ENCODE measurements around the gene AQR. TPM values are rescaled to one million over a fixed set of nuclear protein-coding genes. Genes with fewer than 3 reads are reported as not detected.

Gene AQR
- total RNA-seq, 1 experiment from 2014 or later, result 30.7 TPM

GRCh38 chr15:34838282-34838681 is 131.3 kb downstream of the AQR start:
- ATAC-seq, result no peak
- Histone ChIP-seq H3K4me3 (replicated peaks in 1 of 2; ENCODE audit: low read depth in 1 of 2, low read length in 2 of 2) (no peak overlapping the region), H3K9me2 (ENCODE audit: insufficient read depth) (no peaks in the 10 kb centered on the region), H3K4me1 (ENCODE audit: control insufficient read depth in 1 of 2, insufficient read depth in 2 of 2, low read length in 2 of 2) (no peaks in the 10 kb centered on the region), H3K36me3 (ENCODE audit: control insufficient read depth in 1 of 2, insufficient read depth in 2 of 2, low read length in 2 of 2) (no peaks in the 10 kb centered on the region), H3K27ac (ENCODE audit: low read depth, low read length) (no peak overlapping the region), H3K4me2 (ENCODE audit: low read length) (no peak overlapping the region), H4K20me1 (ENCODE audit: insufficient read depth) (no peaks in the 10 kb centered on the region), H3K27me3 (ENCODE audit: insufficient read depth, low read length) (no peaks in the 10 kb centered on the region), H3K79me2 (ENCODE audit: insufficient read depth, low read length) (no peaks in the 10 kb centered on the region), H3K9me3 (ENCODE audit: control insufficient read depth in 1 of 2, insufficient read depth in 1 of 2, low read depth in 1 of 2, low read length in 2 of 2) (no peaks in the 10 kb centered on the region), H3K9ac (ENCODE audit: low read length) (no peak overlapping the region), H2AFZ (ENCODE audit: low read depth, low read length, poor library complexity, severe bottlenecking) (no peak overlapping the region)
- RAD21 ChIA-PET (ENCODE audit: low non-redundant PET in 1 of 2, low total read pairs in 2 of 2, uncharacterized antibody in 2 of 2, unreplicated experiment in 2 of 2), result no interaction called here
- TF ChIP-seq TCF7L2 (IDR thresholded peaks at IDR 0.05; ENCODE audit: borderline replicate concordance, extremely low read depth, insufficient read depth, insufficient read length) (no peak), SP1 (IDR thresholded peaks at IDR 0.05; ENCODE audit: low read depth) (no peak)
- POLR2A ChIA-PET, result no interaction called here
- no peak for DNase-seq (ENCODE audit: low read depth, low spot score)
- CTCF ChIA-PET, result no interaction called here
- intact Hi-C loops (cut with micrococcal nuclease), result no loop called here
- BruUV-seq (replicated peaks), result no TSS peak

DNA sequence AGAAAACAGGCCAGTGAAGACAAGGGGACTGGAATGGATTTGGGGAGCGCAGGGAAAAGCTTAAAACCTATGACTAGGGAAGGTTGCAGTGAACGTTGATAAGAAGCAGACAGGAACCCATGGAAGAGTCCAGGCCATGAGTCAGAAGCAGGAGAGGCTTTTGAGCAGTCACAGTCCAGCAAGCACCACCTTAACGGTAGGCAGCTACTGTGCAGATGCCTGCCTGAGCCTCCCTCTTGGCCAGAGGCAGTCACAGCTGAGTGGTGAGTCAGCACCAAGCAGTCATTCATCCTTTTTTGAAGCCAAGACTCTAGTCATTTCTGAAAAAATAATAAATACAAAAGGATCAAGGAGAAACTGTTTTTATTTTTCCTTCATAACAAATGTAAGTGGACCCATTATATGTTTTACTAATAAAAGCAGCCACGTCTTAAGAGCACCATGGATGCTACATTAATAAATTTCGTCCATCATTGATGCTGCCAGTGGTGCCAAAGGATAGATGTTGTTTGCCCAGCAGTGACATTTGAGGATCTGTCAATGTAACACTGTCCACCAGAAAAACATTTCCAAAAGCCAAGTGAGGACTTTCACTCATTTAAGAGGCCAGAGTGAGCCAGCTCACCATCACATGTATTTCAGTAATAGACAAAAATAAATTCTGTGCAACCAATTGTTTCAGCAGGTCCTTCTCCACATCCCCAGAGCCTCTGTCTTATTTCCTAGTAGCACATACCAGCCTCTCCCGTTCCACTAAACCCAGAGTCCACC is 132.1 kb downstream of the AQR start:
- CTCF ChIA-PET, result no interaction called here

More for the DNA sequence above, 132.1 kb downstream of the AQR start:
- no peaks in the 10 kb centered on the region for H3K79me2 ChIP-seq (ENCODE audit: insufficient read depth, low read length)
- no peak overlapping the region for H2AFZ ChIP-seq (ENCODE audit: low read depth, low read length, poor library complexity, severe bottlenecking)
- no peaks in the 10 kb centered on the region for H3K36me3 ChIP-seq (ENCODE audit: control insufficient read depth in 1 of 2, insufficient read depth in 2 of 2, low read length in 2 of 2)
- ChIA-PET RAD21 (ENCODE audit: low non-redundant PET in 1 of 2, low total read pairs in 2 of 2, uncharacterized antibody in 2 of 2, unreplicated experiment in 2 of 2) (no interaction called here), POLR2A (no interaction called here)
- ATAC-seq, result no peak
- no peak for TF ChIP-seq CTCF (IDR thresholded peaks at IDR 0.05 in 2 of 3, conservative IDR thresholded peaks at IDR 0.05 in 1 of 3; ENCODE audit: borderline replicate concordance in 1 of 3, insufficient read depth in 1 of 3, low read depth in 2 of 3, low read length in 2 of 3)
- TF ChIP-seq, protein P1, sequence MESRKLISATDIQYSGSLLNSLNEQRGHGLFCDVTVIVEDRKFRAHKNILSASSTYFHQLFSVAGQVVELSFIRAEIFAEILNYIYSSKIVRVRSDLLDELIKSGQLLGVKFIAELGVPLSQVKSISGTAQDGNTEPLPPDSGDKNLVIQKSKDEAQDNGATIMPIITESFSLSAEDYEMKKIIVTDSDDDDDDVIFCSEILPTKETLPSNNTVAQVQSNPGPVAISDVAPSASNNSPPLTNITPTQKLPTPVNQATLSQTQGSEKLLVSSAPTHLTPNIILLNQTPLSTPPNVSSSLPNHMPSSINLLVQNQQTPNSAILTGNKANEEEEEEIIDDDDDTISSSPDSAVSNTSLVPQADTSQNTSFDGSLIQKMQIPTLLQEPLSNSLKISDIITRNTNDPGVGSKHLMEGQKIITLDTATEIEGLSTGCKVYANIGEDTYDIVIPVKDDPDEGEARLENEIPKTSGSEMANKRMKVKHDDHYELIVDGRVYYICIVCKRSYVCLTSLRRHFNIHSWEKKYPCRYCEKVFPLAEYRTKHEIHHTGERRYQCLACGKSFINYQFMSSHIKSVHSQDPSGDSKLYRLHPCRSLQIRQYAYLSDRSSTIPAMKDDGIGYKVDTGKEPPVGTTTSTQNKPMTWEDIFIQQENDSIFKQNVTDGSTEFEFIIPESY (IDR thresholded peaks at IDR 0.05; ENCODE audit: extremely low read depth, insufficient replicate concordance, low read length), result no peak
- no peak for TF ChIP-seq ZFX (IDR thresholded peaks at IDR 0.05)
- no peak for TF ChIP-seq ELF1 (IDR thresholded peaks at IDR 0.05; ENCODE audit: borderline replicate concordance, low read depth)
- TF ChIP-seq RAD21 (IDR thresholded peaks at IDR 0.05; ENCODE audit: low read depth), result no peak
- TF ChIP-seq ATF3 (IDR thresholded peaks at IDR 0.05), result no peak
- TF ChIP-seq SIN3A (IDR thresholded peaks at IDR 0.05; ENCODE audit: low read depth), result no peak
- no peaks in the 10 kb centered on the region for H3K4me1 ChIP-seq (ENCODE audit: control insufficient read depth in 1 of 2, insufficient read depth in 2 of 2, low read length in 2 of 2)
- no TSS peak for BruUV-seq (replicated peaks)
- H4K20me1 ChIP-seq (ENCODE audit: insufficient read depth), result no peaks in the 10 kb centered on the region
- no peak overlapping the region for H3K4me3 ChIP-seq (replicated peaks in 1 of 2; ENCODE audit: low read depth in 1 of 2, low read length in 2 of 2)
- H3K27me3 ChIP-seq (ENCODE audit: insufficient read depth, low read length), result no peaks in the 10 kb centered on the region
- DNase-seq (ENCODE audit: low read depth, low spot score), result no peak
- no peak overlapping the region for H3K4me2 ChIP-seq (ENCODE audit: low read length)
- intact Hi-C loops (cut with micrococcal nuclease), result no loop called here
- no peak overlapping the region for H3K9ac ChIP-seq (ENCODE audit: low read length)
- no peaks in the 10 kb centered on the region for H3K9me2 ChIP-seq (ENCODE audit: insufficient read depth)
- no peaks in the 10 kb centered on the region for H3K9me3 ChIP-seq (ENCODE audit: control insufficient read depth in 1 of 2, insufficient read depth in 1 of 2, low read depth in 1 of 2, low read length in 2 of 2)
- no peak overlapping the region for H3K27ac ChIP-seq (ENCODE audit: low read depth, low read length)
